ENCODE measurements around the gene MISP. TPM values are rescaled to one million over a fixed set of nuclear protein-coding genes. Genes with fewer than 3 reads are reported as not detected.

MISP gene
- total RNA-seq, 1 donor from 2014 or later, result 0.18 TPM

DNA sequence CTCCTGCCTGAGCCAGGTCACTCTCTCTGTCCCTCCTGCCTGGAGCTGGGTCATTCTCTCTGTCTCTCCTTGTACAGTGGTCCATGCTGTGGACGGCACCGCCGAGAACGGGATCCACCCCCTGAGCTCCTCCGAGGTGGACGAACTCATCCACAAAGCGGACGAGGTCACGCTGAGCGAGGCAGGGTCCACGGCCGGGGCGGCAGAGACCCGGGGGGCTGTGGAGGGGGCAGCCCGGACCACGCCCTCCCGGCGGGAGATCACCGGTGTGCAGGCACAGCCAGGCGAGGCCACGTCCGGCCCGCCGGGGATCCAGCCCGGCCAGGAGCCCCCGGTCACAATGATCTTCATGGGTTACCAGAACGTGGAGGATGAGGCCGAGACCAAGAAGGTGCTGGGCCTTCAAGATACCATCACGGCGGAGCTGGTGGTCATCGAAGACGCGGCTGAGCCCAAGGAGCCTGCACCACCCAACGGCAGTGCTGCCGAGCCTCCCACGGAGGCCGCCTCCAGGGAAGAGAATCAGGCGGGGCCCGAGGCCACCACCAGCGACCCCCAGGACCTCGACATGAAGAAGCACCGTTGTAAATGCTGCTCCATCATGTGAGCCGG lies 4.6 kb upstream of the MISP start:
- no peak for DNase-seq (ENCODE audit: extremely low read depth, low read depth, low spot score)

DNA sequence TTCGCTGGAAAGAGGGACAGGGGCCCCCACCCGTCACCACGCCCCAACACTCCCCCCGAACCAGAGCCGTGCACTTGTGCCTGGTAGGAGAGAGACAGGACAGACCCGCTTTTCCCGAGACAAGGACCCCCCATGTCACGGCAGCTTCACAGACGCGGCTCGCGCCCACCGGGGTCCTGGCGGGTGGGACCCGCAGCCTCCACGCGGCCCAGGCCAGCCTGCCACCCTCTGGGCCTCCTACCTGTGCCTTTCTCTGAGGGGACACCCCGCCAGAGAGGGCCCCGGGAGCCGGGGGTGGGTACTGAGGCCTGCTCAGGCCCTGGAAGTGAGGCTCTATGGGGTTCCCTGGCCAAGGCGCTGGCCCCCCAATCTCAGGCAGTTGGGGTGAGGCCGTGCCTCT lies 4.0 kb upstream of the MISP start:
- no peak for DNase-seq (ENCODE audit: extremely low read depth, low read depth, low spot score)

DNA sequence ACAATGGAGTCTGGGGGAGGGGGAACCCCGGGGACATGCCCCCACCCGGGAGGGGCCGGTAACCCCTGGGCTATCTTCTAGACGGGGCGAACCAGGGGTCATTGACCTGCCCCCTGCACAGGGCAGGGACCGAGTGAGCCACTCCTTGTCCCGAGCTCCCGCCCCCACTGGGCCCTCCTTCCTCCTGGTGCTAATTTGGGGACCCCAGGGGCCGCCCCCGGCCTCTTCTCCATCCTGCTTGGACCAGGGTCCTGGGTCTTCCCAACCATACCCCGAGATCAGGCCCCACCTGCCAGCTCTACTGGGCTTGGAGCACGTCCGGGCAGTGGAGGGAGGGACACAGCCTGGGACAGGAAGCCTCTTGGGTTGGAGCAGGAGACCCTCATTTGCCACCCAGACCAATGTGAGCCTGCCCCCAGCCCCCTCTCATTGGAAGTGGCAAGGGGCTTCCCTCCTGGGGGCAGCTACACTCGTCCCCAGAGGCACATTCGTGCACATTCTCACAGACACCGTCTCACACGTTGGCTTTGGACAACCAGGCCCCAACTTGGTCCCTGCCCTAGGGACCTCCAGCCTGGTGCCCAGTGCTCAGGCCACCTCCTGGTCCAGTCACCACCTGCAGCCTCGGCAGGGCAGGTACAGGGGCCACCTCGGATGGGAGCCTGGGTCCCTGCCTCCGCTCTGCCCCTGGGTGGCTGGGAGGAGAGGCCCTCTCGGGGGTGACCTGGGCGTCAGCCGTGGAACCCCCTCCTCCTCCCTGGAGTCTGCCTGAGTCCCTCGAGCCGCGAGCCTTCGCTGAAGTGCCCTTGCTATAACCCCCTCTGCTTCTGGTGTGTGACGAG lies 3.3 kb upstream of the MISP start:
- DNase-seq (ENCODE audit: extremely low read depth, low read depth, low spot score), result no peak

DNA sequence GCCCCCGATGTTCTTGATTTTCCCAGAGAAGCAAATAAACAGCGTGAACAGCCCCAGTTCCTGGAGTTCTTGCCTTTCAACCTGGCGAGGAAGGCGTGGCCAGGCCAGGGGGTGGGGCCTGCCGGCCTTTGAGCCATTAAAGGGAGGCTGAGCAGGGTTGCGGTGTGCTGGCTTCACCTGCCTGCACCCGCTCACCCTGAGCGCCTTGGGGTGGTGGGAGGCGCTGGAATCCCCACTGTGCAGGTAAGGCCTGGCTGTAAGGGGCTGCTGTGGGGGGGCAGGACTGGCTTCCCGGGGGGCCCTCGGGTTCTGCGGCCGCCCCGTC lies 2.7 kb upstream of the MISP start:
- DNase-seq (ENCODE audit: extremely low read depth, low read depth, low spot score), result no peak

DNA sequence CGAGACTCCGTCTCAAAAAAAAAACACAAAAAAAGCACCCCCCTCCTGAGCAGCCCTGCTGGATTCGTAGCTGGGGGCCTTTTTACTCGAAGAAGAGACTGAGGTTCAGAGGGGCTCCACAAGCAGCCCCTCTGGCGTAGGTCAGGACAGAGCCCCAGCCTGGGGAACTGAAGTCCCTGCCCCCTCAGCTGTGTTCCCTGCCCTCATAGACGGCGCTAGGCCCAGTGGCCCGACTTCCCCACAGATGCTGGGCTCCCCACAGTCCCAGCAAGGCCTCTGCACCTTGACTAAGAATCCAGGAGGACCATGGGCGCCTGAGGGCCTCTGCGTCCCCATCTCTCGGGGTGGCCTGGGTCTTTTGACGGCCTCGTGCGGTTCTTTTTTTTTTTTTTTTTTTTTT lies 1.1 kb upstream of the MISP start:
- DNase-seq (ENCODE audit: extremely low read depth, low read depth, low spot score), result no peak

DNA sequence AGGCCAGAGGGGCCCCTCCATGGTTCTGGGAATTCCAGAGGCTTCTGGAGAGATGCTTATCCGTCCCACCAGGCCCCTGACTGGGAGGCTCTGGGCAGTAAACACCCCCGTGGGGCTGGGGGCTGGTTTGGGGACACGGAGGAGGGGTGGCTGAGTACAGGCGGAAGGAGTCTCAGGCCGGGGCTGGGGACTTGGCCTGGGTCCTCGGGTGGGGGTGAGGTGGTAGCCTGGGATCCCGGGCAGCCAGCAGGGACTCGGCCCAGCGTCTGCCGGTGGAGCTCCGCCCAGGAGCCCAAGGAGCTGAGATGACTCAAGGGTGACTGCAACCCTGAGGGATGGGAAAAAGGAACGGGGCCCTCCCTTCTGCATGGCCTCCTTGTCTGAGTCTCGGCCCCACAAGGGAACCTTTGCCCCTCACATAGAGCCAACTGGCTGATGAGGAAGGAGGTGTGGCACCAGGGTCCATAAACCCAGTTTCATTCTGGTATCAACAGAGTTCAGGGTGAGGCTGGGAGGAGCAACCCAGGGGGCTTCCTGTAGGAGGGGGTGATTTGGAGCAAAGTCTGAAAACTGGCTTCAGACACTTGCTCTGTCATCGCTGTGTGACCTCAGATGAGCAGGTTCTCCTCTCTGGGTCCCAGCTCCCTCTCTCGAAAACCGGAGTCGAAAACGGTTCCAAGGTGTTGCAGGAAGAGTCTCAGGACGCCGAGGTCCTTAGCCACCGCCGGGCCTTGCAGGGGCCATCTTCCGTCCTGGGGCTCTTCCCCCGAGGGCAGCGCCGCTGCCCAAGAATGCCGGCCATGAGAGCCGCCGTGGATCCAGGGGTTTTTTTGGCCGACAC lies 809 bp downstream of the MISP start:
- DNase-seq (ENCODE audit: extremely low read depth, low read depth, low spot score), result no peak

DNA sequence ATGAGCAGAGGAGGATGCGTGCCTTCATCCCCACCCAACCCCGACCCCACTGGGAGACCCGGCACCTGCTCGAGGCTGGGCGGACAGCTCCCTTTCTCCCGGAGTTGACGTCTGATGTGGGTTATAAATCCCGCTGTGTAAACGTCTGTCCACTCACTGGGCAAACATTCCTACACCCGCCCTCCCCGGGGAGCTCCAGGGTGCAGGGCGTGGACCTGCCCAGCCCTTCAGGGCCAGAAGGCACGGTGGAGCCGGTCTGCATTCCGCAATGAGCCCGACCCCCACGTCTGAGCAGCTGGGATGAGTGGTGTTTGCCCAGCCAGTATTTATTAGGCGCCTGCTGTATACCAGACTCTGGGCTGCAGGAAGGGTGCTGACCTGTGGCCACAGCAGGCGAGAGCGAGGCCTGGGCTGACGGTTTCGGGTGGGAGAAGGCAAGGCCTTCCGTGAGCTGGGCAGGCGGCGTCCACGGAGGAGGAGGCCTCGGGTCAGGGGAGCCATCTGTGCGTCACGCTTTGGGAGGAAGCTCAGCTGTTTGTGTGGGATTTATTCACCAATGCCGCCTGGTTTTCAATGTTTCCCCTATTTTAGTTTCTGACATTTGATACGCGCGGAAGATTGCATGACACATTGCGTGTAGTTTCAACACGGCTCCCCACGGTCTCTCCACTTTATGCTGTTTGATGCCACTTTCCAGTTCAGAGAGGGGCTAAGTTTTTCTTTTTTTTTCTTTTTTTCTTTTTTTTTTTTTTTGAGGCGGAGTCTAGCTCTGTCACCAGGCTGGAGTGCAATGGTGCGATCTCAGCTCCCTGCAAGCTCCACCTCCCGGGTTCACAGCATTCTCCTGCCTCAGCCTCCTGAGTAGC lies 2.0 kb downstream of the MISP start:
- DNase-seq (ENCODE audit: extremely low read depth, low read depth, low spot score), result no peak

DNA sequence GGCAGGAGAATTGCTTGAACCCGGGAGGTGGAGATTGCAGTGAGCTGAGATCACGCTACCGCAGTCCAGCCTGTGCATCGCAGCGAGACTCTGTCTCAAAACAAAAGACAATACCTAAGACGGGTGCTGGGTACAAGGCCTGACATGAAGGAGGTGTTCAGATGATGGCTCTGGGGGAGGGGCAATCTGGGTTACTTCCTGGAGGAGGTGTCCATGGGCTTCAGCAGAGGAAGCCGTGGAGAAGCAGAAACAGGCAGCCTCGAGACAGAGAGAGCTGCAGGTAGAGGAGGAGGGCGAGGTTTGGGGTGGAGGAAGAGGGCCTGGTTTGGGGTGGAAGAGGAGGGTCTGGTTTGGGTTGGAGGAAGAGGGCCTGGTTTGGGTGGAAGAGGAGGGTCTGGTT lies 3.6 kb downstream of the MISP start:
- no peak for DNase-seq (ENCODE audit: extremely low read depth, low read depth, low spot score)

DNA sequence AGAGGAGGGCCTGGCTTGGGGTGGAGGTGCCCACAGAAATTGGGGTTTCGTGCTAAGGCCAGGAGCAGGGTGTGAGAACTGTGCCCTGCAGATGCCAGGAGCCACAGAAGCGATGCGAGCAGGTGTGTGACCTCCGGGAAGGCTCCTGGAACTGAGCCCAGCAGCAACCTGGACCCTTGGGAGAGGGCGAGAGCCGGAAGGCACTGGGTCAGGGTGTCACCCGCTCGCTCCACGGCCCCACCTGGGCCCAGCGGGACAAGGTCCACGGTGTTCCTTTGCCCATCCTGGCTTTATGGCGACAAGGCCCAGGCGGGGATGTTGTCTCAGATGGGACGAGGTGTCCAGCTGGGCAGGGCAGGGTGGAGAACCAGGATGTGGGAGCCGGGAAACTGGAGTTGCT lies 4.2 kb downstream of the MISP start:
- DNase-seq (ENCODE audit: extremely low read depth, low read depth, low spot score), result no peak

DNA sequence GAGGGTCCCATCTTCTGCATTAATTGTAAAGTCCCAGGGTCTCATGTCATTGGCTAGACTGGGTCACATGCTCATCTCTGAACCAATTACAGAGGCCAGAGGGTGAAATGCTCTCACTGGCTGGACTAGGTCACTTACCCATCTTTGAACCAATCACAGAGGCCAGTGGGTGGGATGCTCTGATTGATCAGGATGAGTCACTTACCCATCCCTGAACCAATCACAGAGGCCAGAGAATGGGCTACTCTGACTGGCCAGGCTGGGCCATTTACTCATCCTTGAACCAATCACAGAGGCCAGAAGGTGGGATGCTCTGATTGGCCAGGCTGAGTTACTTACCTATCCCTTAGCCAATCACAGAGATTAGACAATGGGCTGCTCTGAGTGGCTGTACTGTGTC lies 5.3 kb downstream of the MISP start:
- DNase-seq (ENCODE audit: extremely low read depth, low read depth, low spot score), result no peak

DNA sequence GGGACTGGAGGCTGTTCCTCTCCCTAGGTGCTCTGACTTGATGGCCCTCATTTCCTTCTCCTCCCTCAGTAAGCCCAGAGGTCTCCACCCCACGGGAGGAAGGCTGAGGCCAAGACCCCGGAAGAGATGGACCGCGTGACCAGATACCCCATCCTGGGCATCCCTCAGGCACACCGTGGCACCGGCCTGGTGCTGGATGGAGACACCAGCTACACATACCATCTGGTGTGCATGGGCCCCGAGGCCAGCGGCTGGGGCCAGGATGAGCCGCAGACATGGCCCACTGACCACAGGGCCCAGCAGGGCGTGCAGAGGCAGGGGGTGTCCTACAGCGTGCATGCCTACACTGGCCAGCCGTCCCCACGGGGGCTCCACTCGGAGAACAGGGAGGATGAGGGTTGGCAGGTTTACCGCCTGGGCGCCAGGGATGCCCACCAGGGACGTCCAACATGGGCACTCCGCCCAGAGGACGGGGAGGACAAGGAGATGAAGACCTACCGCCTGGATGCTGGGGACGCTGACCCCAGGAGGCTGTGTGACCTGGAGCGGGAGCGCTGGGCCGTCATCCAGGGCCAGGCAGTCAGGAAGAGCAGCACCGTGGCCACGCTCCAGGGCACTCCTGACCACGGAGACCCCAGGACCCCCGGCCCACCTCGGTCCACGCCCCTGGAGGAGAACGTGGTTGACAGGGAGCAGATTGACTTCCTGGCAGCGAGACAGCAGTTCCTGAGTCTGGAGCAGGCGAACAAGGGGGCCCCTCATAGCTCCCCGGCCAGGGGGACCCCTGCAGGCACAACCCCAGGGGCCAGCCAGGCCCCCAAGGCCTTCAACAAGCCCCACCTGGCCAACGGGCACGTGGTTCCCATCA lies 6.1 kb downstream of the MISP start:
- no peak for DNase-seq (ENCODE audit: extremely low read depth, low read depth, low spot score)

DNA sequence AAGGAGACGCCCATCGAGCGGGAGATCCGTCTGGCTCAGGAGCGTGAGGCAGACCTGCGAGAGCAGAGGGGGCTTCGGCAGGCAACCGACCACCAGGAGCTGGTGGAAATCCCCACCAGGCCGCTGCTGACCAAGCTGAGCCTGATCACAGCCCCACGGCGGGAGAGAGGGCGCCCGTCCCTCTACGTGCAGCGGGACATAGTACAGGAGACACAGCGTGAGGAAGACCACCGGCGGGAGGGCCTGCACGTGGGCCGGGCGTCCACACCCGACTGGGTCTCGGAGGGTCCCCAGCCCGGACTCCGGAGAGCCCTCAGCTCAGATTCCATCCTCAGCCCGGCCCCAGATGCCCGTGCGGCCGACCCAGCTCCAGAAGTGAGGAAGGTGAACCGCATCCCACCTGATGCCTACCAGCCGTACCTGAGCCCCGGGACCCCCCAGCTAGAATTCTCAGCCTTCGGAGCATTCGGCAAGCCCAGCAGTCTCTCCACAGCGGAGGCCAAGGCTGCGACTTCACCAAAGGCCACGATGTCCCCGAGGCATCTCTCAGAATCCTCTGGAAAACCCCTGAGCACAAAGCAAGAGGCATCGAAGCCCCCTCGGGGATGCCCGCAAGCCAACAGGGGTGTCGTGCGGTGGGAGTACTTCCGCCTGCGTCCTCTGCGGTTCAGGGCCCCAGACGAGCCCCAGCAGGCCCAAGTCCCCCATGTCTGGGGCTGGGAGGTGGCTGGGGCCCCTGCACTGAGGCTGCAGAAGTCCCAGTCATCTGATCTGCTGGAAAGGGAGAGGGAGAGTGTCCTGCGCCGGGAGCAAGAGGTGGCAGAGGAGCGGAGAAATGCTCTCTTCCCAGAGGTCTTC lies 7.1 kb downstream of the MISP start:
- no peak for DNase-seq (ENCODE audit: extremely low read depth, low read depth, low spot score)

DNA sequence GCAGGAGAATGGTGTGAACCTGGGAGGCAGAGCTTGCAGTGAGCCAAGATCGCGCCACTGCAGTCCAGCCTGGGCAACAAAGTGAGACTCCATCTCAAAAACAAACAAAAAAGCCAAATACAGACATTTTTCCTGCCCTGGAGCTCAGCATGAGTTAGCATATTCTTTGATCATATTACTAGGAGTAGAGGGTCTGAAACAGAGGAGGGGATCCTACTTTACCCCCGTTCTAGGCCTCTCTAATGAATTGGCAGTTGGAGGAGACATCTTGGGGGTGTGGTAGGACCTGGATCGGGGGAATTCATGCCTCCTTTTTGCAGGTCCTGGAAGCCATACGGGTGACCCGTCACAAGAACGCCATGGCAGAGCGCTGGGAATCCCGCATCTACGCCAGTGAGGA lies 12.3 kb downstream of the MISP start:
- no peak for DNase-seq (ENCODE audit: extremely low read depth, low read depth, low spot score)

DNA sequence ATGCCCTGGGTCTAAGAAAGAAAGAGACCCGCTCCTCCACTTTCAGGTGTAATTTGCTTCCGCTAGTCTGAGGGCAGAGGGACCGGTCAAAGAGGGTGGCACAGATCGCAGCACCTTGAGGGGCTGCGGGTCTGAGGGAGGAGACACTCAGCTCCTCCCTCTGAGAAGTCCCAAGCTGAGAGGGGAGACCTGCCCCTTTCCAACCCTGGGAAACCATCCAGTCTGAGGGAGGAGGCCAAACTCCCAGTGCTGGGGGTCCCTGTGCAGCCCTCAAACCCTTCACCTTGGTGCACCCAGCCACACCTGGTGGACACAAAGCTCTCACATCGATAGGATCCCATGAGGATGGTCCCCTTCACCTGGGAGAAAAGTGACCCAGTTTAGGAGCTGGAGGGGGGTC lies 13.0 kb downstream of the MISP start:
- DNase-seq (ENCODE audit: extremely low read depth, low read depth, low spot score), result no peak

DNA sequence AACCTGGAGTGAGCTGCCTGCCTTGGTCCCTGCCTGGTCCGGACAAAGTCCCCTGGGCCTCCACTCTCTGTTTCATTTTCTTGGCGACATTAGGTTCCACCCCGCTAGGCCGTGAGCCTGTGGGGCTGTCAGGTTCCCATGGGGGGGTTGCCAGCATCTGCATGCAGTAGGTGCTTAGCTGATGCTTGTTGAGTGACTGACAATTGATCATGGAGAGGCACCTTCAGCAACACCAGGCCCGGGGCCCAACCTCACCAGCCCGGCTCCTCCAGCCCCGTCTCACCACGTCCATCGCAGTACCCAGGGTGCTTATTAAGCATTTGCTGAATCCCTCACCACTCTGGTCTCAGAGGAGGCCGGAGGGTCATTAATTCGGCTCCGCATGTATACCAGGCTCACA lies 13.4 kb downstream of the MISP start:
- DNase-seq (ENCODE audit: extremely low read depth, low read depth, low spot score), result no peak

DNA sequence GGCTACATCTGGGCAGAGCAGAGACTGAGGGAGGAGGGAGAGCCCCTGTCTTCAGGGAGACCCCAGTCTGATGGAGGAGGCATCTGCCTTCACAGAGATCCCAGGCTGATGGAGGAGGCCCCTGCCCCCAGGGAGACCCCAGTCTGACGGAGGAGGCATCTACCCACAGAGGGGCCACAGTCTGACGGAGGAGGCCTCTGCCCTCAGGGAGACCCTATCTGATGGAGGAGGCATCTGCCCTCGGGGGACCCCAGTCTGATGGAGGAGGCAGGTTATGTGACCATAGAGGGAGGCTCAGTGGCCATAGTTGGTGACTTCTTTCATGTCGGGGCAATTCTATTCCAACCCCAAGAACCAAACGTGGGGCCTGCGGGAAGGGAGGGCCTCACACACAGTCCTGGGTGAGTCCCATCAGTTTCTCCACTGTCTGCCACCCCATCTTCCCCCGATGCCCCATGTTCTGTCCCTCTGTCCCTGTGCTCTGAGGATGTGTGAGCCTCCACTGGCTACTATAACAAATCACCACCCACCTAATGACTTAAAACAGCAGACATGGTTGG lies 14.3 kb downstream of the MISP start:
- no peak for DNase-seq (ENCODE audit: extremely low read depth, low read depth, low spot score)

DNA sequence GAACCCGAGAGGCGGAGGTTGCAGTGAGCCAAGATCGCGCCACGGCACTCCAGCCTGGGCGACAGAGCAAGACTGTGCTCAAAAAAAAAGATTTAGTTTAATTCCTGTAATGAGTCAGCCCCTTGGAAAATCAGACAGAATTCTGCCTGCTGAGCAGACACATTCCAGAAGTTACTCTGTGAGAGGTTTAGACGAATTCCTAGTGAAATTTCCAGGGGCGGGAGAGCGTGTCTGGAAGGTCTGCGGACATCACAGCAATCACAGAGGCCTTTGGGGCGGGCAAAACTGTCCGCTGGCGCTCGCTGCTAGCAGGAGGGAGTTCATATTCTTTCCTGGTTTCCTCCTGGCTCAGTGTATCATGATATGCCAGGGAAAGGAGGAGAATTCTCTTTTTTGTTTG lies 17.5 kb downstream of the MISP start:
- no peak for DNase-seq (ENCODE audit: extremely low read depth, low read depth, low spot score)

DNA sequence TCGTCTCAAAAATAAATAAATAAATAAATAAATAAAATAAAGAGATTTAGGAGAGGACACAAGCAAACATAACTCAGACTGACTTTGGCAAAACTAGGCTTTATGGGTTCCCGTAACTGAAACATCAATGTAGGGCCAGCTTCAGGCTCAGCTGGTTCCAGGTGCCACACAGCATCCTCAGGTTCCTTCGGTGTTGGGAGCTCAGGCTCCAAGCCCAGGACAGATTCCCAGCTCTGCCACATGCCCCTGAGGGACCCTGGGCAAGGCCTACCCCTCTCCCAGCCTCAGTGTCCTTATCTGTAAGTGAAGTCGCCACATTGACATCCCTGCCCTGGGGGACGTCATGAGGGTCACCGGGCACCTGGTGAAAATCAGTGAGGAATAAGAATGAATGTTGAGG lies 18.7 kb downstream of the MISP start:
- DNase-seq (ENCODE audit: extremely low read depth, low read depth, low spot score), result no peak

DNA sequence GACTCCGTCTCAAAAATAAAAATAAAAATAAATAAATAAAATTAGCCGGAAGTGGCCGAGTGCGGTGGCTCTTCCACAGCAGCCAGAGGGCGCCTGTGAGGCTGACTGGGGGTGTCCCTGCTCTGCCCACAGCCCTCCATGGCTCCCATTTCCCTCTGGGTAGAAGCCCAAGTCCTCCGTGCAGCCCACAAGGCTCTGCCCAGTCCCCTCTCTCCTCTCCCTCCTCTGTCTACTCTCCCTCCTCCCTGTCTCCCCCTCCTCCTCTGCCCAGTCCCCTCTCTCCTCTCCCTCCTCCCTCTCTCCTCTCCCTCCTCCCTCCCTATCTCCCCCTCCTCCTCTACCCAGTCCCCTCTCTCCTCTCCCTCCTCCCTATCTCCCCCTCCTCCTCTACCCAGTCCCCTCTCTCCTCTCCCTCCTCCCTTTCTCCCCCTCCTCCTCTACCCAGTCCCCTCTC lies 20.4 kb downstream of the MISP start:
- no peak for DNase-seq (ENCODE audit: extremely low read depth, low read depth, low spot score)

Data from glomerular endothelial cell (primary cell).